Muscle layer of duodenum (tissue), 2 donors: Measurements from ENCODE around the gene GPR25.

Experiments
- H3K27ac ChIP-seq: one replicate; pipeline ENCODE4 v1.7.0; 2013; ENCODE audit warnings: mild to moderate bottlenecking, low read length
- H3K27me3 ChIP-seq: one replicate; pipeline ENCODE4 v1.7.0; 2013; ENCODE audit warnings: low read depth, mild to moderate bottlenecking, control low read depth, low read length
- H3K36me3 ChIP-seq, 2 donors: one replicate each; pipeline ENCODE4 v1.7.0; 2013; ENCODE audit warnings: low read length in 2 of 2, control low read depth in 1 of 2, mild to moderate bottlenecking in 1 of 2; ENCODE audit not compliant: insufficient read depth in 2 of 2, control insufficient read depth in 1 of 2
- H3K4me1 ChIP-seq, 2 donors: one replicate each; pipeline ENCODE4 v1.7.0; 2013; ENCODE audit warnings: low read length in 2 of 2, mild to moderate bottlenecking in 2 of 2, control low read depth in 1 of 2, moderate library complexity in 1 of 2; ENCODE audit not compliant: insufficient read depth in 2 of 2, control insufficient read depth in 1 of 2
- H3K4me3 ChIP-seq, 2 donors: one replicate each; pipeline ENCODE4 v1.7.0; 2013; ENCODE audit warnings: low read length in 2 of 2, low read depth in 1 of 2, mild to moderate bottlenecking in 1 of 2
- H3K9me3 ChIP-seq, 2 donors: one replicate each; pipeline ENCODE4 v1.7.0; 2013; ENCODE audit warnings: low read length in 2 of 2, control low read depth in 1 of 2, mild to moderate bottlenecking in 1 of 2; ENCODE audit not compliant: control insufficient read depth in 1 of 2
- donor health status: healthy.

GPR25 gene

GRCh38 chr1:200918006-200918405, 45.2 kb downstream of the GPR25 start:
- no peaks in the 10 kb centered on the region for H3K9me3 ChIP-seq

DNA sequence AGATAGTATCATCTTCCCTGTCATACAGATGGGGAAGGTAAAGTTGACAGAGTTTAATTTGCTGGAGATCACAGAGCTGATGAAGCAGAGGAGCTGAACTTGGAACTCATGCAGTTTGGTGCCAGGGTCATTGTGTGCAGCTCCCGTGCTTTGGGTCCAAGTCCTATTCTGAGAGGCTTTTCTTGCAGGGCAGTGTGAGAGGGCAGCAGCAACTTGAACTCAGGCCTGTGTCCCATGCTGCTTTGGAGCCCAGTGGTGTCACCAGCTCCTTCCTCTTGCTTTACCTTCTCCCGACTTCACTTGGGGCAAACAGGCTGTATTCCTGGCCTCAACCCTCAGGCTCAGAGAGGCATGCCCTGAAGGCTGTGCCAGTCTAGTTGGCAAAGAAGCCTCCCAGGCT, 46.6 kb downstream of the GPR25 start:
- Histone ChIP-seq H3K4me3 (no peak overlapping the region), H3K27me3 (no peaks in the 10 kb centered on the region), H3K4me1 (no peaks in the 10 kb centered on the region), H3K36me3 (no peaks in the 10 kb centered on the region), H3K9me3 (no peaks in the 10 kb centered on the region), H3K27ac (no peak overlapping the region)

More at GRCh38 chr1:200918006-200918405, 45.2 kb downstream of the GPR25 start:
- no peaks in the 10 kb centered on the region for H3K36me3 ChIP-seq
- no peaks in the 10 kb centered on the region for H3K27me3 ChIP-seq
- no peaks in the 10 kb centered on the region for H3K4me1 ChIP-seq
- no peak overlapping the region for H3K4me3 ChIP-seq
- no peak overlapping the region for H3K27ac ChIP-seq

- Histone ChIP-seq H3K27me3 (no peaks in the 10 kb centered on the region), H3K27ac (no peak overlapping the region), H3K4me3 (no peak overlapping the region), H3K9me3 (no peaks in the 10 kb centered on the region), H3K4me1 (no peaks in the 10 kb centered on the region), H3K36me3 (no peaks in the 10 kb centered on the region)
Observed at GRCh38 chr1:200921571-200922110, 48.9 kb downstream of the GPR25 start.

DNA sequence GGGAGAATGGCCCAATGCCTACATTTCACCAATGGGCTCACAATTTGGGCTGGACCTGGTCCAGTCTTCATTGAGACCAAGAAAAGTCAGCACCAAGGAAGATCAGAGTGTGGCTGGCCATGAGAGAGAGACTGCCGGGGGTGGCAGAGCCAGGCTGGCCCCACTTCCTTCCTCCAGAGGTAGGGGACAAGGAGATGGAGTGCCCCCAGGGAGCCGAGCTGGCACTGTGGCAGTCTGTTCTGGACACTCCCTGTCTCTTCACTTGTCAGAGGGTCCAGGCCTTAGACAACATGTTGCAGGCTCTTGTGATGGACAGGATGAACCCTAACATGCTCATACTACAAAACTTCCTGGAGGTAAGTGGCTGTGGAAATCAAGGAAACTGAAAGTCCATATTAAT, 49.6 kb downstream of the GPR25 start:
- H3K27me3 ChIP-seq: no peaks in the 10 kb centered on the region
- H3K4me3 ChIP-seq: no peak overlapping the region
- no peak overlapping the region for H3K27ac ChIP-seq
- H3K36me3 ChIP-seq: no peaks in the 10 kb centered on the region
- H3K9me3 ChIP-seq: no peaks in the 10 kb centered on the region
- H3K4me1 ChIP-seq: no peaks in the 10 kb centered on the region

GRCh38 chr1:200923601-200924000, 50.8 kb downstream of the GPR25 start:
- no peaks in the 10 kb centered on the region for H3K36me3 ChIP-seq
- no peak overlapping the region for H3K4me3 ChIP-seq
- H3K9me3 ChIP-seq: no peaks in the 10 kb centered on the region
- H3K27me3 ChIP-seq: no peaks in the 10 kb centered on the region
- H3K27ac ChIP-seq: no peak overlapping the region
- no peaks in the 10 kb centered on the region for H3K4me1 ChIP-seq
